Suppressor macrophage treated with lipopolysaccharide for 4 hours (primary cell): Measurements from ENCODE around the gene KAZN.
A peak's percentile ranks its signal among the peaks of the same experiment; 100 is the strongest.

Source experiments
- DNase-seq: peaks from one replicate; pipeline ENCODE4 v3.0.0-alpha.2; 2020

Gene KAZN

DNA sequence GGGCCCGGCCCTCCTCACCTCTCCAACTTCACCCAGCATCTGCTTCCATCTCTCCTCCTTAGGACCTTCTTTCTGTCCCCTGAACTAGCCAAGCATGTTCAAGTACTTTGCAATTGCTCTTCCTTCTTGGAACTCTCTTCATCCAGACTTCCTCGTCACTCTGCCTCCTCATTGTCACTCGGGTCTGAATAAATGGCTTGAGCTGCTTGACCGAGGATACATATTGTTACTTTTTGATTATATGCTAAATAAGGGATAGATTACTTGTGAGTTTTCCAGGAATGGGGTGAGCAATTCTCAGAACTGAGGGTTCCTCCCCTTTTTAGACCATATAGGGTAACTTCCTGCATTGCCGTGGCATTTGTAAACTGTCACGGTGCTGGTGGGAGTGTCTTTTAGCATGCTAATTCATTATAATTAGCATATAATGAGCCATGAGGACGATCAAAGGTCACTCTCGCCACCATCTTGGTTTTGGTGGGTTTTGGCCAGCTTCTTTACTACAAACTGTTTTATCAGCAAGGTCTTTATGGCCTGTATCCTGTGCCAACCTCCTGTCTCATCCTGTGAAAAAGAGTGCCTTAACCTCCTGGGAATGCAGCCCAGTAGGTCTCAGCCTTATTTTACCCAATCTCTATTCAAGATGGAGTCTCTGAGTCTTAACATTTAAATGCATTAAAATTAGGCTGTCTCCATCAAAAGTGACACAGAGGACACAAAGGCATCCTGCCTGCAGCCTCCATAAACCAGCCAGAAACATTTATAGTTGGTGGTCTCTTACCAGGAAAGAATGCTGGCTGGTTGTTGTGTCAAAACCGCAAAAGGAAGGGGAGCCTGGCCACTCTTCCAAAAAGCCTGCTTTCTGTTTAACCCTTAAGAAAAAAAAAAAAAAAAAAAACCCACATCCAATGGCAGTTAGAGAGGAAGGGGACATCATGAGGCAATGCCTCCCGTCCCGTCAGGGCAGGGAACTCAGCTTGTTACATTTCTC lies 179.3 kb downstream of the KAZN start:
- DNase-seq: peak; percentile 20

DNA sequence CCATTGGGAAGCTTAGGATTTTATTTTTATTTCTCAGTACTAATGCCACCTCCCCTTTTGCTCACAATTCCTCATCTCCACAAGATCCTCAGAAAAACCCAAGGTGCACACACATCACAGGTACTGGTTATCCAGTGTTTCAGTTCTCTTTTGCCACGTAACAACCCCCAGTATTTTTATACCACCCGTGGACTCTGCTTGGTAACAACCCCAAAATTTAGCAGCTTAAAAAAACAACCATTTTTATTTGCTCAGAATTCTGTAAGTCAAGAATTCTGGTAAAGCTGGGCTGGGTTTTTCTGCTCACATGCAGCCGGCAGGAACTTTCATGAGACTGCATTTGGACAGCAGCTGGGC lies 180.0 kb downstream of the KAZN start:
- no peak for DNase-seq

DNA sequence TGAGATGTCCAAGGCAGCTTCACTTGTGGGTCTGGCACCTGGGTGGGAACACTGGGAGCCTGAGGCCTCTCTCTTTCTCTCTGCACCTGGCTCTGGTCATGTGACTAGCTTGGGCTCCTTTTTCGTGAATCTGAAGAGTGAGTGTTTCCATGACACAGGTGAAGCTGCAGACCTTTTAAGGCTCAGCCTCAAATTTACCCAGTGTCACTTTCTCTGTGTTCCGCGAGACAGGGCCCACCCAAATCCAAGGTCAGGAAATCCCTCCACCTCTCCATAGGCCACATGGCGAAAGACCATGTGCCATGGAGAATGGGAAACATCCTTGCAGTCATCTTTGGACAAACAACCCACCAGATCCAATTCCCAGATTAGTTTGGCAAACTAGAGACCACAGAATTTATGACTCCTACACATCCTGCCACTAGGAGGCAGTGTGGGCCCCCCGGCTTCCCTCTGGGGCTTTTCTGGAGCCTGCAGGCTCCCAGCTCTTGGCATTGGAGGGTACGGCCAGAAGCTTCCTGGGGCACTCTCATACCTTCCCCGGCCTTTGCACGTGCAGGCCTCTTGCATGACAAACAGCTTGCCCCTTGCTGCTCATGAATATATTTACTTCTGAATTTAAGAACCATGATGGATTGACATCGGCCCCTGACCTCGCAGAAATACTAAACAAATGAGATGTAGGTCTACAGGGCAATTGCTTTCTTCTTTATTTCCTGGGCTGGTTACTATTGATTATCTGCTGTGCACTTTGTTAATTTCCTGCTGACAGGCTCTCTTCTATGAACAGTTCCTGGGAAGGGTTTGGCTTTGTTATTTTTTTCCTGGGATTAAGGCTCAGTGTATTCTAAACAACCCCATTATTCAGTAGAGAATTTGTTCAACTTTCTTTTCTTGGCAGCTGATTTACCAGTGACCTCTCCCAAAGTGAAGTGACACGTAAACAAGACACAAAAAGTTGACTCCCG lies 180.7 kb downstream of the KAZN start:
- peak; percentile 56 for DNase-seq

DNA sequence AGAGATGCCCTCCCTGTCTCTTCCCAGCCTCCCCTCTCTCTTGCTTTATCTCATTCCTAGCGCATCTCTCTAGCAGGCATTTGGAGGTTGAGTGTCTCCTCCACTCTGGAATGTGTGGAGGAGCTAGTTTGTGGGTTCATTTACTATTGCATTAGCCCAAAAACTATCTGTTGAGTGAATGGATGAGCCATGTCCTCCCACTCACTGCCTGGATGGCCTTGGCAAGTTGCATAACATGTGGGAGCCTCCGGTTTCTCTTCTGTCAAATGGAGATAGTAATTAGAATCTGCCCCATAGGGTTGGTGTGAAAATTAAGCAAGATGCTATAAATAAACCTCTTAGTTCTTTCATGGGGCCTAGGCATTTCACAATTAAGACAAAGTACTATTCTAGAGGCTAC lies 181.8 kb downstream of the KAZN start:
- peak; percentile 85 for DNase-seq

DNA sequence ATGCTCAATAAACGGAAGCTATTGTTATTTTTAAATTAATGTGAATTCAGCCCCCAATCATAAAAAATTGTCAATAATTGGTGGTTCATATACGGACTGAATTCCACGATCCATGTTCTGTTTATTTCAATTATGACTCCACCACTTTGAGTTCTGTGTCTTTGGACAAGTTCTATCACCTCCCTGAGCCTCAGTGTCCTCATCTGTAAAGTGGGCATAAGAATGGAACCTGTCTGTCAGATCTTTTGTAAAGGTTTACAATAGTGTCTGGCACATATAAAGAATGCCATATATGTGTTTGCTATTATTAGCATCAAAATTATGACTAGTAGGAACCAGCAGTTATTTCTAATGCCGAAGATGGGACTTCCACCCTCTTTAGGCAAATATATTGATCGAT lies 183.3 kb downstream of the KAZN start:
- no peak for DNase-seq

DNA sequence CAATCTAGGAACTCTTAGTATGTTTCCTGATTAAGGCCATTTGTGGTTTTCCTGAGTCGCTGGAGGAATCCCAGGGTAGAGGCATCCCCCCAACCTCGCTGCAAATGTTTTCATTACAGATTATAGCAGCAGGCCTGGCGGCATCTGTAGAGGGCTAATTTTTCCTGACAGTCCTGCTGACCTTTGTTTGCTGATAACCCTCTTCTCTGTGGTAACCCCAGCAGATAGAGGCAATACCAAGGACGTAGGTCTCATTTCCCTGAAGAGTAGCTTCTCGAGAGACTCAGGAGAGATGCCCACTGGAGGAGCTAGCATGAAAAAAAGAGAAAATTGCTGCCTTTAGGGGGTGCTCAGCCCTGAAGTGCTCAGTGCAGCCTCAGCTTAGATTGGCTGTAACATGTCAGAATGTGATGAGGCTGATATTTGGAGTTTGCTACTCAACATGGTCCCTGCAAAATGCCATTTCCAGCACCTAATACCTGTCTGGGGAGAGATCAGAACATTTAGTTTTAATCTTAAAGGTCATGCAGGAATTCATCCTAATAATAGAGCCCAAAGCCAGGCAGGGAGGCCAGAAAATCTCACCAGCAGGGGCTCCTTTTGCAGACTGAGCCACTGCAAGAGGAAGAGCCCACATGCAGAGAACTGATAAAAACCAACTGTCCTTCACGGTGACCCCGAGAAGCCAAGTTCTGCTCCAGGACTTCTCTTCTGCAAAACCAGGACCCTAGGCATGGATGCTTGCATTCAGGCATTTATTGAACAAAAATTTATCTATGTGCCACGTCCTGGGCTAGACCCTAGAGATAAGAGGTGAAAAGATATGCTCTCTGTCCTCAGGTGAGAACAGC lies 184.5 kb downstream of the KAZN start:
- no peak for DNase-seq

DNA sequence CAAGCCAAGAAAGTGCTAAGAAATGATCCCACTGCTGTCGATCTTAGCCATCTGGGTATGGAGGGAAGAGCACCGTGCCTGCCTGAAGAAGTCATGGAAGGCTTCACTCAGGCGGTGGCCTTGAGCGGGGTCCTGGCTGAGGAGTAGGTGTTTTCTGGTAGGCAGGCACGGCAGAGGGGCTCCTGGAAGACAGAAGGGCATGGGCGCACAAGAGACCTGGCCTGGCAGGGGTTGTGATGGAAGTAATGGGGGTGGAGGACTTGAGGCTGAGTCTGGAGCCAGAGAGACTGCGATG lies 185.1 kb downstream of the KAZN start:
- no peak for DNase-seq

DNA sequence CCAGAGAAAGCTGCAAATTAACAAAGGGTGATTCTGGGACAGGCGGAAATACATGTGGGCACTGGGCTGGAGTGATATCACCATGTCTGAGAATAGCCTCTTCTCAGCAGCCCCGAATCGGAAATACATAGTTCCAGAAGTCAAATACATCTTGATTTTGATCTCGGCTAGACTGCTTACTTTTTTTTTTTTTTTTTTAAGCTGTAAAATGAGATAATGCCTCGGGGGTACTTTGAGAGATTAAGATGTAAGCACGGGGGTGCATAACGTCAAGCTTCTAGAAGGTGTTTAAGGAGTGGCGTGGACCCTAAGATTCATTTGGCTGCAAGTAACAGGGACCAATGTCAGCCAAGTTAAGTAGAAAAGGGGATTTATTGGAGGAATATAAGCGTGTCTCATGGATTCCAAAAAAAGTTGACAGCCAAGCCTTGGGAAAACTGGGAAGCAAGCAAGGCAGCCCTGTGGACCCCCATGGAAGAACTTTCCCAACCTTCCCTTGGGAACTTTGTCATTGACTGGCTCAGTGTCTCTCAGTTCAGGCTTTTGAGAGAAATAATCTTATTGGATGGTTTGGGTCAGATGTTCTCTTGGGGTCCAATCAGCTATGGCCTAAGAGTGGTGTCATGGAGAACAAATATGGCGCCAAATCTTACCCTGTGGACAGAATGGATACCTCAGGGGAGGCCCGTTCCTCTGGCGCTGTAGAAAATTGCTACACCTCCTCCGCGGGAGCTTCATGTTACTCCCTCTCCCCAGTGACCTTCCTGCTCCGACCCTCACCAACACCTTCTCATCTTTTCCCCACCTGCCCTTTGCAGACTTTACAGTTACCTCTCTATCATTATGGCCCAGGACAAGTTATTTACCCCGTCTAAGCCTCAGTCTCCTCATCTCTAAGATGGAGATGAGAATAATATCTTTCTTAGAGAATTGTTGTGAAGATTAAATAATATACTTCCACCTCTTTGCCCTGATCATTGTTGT lies 186.6 kb downstream of the KAZN start:
- DNase-seq: no peak

DNA sequence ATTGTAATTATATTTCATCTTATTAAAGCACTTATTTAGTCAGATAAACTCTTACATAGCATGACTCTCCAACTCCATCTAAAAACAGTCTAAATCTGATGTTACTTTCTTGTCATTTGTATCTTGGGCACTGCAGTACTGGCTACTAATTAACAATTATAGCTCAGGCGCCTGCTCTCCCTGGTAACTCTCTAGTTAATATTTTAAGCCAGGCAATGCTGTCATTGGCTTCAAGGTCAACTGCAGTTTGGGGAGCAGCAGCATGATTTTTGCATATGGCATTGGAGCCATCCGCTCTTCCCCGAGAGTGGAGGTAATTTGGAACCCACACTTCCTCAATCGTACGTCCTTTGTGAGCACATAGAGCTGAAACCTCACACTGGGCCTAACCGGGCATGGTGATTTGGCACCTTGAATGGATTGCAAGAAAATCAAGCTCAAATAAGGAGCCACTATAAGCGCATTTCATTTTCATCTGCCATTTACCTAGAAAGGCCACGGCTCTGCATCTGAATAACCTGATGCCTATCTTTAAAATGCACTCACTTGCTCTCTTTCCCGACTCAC lies 187.7 kb downstream of the KAZN start:
- DNase-seq: no peak

DNA sequence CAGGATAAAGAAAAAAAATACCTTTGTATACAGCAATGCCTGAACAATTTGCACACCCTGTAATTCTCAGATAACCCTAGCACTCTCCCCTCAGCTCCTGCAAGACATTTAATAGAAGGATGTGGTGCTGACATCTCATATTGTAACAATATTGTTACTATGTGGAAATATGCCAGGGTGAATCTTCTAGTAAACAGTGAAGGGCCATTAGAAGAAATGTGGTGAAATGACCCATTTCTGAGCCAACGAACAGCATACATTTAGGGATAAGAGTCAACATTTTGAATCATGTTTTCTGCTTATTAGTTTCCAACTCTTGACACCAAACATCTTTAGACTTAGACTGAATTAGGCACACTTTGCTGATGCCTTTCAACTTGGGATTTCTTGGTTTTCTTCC lies 188.2 kb downstream of the KAZN start:
- DNase-seq: no peak

DNA sequence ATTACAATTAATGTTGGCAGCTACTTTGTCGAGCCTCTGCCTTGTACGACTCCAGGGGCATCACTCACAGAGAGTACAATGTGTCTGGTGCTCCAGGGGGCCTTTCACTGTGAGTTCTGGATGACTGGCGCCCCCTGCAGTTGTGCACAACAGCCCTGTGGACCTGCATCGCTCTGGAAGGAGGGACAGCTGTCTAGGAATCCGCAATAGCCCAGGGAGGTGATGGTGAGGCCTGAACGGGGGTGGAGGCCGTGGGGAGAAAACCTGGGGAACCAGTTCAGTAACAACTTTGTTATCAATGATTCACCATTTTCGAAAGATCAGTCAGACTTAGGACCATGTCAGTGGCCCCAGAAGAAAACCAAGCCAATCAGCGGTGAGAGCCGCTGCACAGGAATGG lies 189.1 kb downstream of the KAZN start:
- no peak for DNase-seq

DNA sequence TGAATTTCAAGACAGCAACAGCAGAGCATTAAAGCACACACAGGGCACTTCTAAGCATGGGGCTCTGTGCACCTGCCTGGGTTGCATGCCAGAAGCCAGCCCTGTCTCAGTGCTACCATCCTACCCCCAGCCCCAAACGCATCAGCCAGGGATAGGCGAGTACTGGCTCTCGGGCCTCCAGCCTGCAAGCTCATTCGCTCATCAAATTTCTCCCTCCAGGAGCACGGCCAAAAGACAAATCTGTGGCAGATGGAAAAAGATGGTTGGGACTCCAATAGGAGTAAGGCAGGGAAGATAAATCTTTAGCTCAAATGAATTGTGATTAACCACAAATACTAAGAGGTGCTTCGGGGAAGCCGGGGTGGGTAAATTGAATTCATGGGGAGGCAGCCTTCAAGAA lies 189.6 kb downstream of the KAZN start:
- no peak for DNase-seq

DNA sequence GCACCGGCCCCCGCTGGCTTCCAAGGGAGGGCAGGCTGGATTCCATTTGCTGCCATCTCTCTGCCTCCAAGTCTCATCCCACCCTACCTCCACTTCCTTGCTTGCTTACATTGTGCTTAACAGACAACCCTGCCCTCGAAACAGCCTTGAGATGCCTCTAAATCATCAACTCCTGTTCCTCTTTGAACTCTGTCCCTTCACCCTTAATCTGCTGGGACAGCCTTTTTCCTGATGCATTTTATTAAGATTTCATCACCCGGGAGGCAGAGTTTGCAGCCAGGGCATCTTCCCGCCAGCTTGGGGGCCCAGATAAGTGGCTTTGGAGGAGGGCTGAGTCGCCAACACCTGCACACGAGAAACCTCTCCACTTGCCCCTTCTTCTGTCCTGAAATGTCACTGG lies 192.5 kb downstream of the KAZN start:
- no peak for DNase-seq

DNA sequence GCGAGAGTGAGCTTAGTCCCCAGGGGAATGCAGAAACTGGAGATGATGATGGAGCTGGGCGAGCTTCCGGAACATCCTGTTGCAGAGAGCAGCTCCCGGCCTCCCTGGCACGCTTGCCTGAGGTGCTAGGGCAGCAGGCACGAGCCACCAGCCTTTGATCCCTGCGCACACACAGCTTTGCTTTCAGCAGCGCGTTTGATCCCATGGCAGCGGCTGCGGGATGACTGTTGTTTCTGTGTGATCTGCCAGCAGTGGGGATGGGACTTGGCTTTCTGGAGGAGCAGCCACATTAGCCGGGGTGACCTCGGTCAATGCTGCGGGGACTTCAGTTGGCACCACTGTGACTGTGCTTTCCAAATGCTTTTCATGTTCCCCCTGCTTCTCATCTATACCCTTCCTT lies 193.2 kb downstream of the KAZN start:
- DNase-seq: no peak

DNA sequence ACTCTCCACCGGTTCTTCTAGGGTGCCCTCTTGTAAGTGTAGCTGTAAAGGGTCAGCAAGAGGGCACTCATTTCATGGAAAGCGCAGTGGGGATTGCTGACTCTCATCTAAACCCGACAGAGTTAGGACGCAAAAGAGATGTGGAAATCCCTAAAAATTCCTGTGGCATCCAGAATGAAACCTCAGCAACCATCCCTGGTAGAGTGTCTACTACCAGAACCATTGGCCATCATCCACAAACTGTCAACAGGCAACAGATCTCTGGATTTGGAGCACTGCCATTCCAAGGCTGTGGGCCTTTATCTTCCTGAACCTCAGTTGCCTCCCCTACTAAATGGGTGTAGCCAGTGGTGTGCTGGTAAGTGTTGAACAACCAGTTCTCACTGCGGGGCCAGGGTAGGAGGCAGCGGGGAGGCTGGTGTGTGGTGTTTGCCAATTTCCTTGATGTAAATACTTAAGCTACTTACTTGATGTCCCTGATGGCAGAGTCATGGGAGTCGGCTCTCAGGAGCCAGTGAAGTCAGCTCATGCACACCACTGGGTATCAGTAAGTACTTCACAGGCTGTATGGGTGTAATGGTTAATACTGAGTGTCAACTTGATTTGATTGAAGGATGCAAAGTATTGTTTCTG lies 195.8 kb downstream of the KAZN start:
- DNase-seq: no peak

DNA sequence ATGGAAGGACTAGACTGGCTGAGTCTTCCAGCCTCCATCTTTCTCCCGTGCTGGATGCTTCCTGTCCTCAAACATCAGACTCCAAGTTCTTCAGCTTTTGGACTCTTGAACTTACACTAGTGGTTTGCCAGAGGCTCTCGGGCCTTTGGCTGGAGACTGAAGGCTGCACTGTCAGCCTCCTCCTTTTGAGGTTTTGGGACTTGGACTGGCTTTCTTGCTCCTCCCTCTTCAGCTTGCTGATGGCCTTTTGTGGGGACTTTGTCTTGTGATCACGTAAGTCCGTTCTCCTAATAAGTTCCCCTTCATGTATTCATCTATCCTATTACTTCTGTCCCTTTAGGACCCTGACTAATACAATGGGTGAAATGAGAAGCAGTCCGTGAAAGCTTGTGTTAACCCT lies 196.4 kb downstream of the KAZN start:
- DNase-seq: no peak

DNA sequence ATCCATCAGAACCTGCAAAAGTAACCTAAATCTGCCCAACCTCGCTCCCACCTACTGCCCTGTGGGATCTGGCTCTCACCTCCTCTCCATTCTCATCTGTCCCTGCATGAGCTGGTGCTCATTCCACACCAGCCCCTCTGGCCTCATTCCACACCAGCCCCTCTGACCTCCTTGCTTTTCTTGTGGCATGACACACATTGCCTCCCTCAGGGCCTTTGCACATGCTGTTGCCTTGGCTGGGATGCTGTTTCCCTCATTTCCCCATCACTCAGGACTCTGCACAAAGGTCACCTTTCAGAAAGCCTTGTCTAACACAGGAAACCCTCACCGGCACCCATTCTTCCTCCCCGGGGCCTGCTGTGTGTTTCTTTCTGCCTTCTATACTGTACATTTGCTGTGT lies 197.1 kb downstream of the KAZN start:
- DNase-seq: no peak

DNA sequence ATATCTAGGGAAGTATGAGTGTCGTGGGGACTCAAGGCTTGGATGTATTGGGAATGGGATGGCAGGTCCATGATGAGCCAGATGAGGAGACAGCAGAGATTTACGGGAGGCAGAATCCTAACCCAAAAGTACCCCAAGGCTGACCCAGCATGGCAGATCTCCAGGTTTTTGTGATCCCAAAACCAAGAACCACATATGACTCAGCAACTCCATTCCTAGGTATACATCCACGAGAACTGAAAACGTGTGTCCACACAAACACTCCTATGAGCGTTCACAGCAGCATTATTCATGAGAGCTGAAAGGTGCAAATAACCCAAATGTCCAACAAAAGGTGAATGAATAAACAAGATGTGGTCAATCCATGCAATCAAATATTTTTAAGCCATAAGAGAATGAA lies 201.5 kb downstream of the KAZN start:
- DNase-seq: no peak

DNA sequence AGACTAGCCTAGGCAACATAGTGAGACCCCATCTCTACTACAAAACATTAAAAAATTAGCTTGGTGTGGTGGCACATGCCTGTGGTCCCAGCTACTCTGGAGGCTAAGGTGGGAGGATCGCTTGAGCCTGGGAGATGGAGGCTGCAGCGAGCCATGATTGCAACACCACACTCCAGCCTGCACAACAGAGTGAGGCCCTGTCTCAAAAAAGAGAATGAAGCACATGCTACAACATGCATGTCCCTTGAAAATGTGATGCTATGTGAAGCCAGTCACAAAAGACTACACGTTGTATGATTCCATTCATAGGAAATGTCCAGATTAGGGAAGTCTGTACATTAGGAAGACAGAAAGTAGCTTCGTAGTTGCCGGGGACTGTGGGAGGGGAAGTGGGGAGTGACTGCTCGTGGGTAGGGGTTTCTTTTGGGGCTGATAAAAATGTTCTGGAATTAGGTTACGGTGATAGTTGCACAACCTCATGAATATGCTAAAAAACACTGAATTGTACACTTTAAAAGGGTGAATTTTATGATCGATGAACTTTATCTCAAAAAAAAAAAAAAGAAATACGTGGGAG lies 202.1 kb downstream of the KAZN start:
- peak; percentile 47 for DNase-seq

DNA sequence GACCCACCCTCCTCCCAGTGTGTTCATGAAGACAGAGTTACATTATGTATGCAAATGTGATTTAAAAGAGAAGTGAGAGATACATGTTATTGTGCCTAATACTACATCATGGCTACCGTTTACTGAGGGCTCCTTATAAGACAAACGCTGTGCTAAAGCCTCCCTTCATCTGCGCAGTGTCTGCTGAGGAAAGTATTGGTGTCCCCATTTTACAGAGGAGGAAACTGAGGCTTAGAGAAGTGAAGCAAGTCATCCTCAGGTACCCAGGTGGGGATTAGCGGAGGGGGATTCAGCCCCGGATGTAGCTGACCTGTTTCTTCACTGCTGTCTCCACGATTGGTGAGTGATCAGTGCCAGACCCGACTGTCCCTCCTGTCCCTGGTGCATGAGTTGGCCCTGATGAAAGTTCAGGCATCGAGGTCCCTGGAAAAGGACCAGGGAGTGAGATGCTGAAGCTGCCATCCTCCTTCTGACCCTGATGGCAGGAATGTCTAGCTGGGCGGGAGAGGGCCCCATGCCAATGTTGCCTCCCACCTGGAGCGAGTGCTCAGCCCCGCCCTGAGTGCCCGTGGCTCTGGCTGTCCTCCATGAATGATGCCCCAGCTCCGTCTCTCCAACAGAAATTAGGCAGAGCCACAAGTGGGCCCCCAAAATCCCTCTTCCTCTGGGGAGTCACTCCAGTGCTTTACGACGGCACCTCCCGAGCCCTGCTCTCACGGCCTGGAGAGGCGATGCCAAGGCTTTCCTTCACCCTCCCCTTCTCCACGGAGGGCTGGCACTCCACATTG lies 204.7 kb downstream of the KAZN start:
- no peak for DNase-seq
